KOPT-K1 (cell line): ENCODE data around the gene NOL6.

Experiments
- H3K27ac ChIP-seq: fragments of 200-600 bp; sonication (generic); 2 replicates; pipeline ENCODE4 v1.5.1; 2016; ENCODE audit warnings: antibody characterized with exemption, mild to moderate bottlenecking, low read depth, low read length; ENCODE audit not compliant: poor library complexity, severe bottlenecking
- H3K36me3 ChIP-seq: fragments of 200-600 bp; sonication (generic); 2 replicates; pipeline ENCODE4 v1.5.1; 2017; ENCODE audit warnings: antibody characterized with exemption, mild to moderate bottlenecking, low read length, moderate library complexity; ENCODE audit not compliant: insufficient read depth
- H3K9me3 ChIP-seq: fragments of 200-600 bp; sonication (generic); 2 replicates; pipeline ENCODE4 v1.5.1; 2017; ENCODE audit warnings: antibody characterized with exemption, low read length, mild to moderate bottlenecking; ENCODE audit not compliant: insufficient read depth, poor library complexity, severe bottlenecking

Gene NOL6

GRCh38 chr9:33415501-33416038, 58.2 kb downstream of the NOL6 start:
- H3K27ac ChIP-seq, result peak overlapping the region; percentile 61
- H3K36me3 ChIP-seq, result no peaks in the 10 kb centered on the region
- H3K9me3 ChIP-seq, result no peaks in the 10 kb centered on the region

- no peaks in the 10 kb centered on the region for H3K36me3 ChIP-seq
- no peak overlapping the region for H3K27ac ChIP-seq
- no peaks in the 10 kb centered on the region for H3K9me3 ChIP-seq
Measured at GRCh38 chr9:33414889-33415500, 58.7 kb downstream of the NOL6 start.

GRCh38 chr9:33414268-33414667, 59.5 kb downstream of the NOL6 start:
- Histone ChIP-seq H3K27ac (no peak overlapping the region), H3K36me3 (no peaks in the 10 kb centered on the region), H3K9me3 (no peaks in the 10 kb centered on the region)
